GM10266 (cell line): ENCODE results near the gene SIM1.

Experiments
- DNase-seq: peaks from one replicate; pipeline ENCODE4 v3.0.0; 2012; ENCODE audit errors: extremely low spot score
- CTCF ChIP-seq: IDR thresholded peaks from 2 replicates; pipeline ENCODE4 v1.5.1; 2012; ENCODE audit warnings: mild to moderate bottlenecking, low read depth; ENCODE audit not compliant: control insufficient read depth, insufficient read depth; ENCODE audit errors: missing control alignments

Gene SIM1

GRCh38 chr6:100379386-100379785, 85.3 kb downstream of the SIM1 start:
- no peak for TF ChIP-seq CTCF
- DNase-seq = no peak

- DNase-seq = no peak
- no peak for TF ChIP-seq CTCF
Observed at GRCh38 chr6:100378576-100378975, 86.1 kb downstream of the SIM1 start.

DNA sequence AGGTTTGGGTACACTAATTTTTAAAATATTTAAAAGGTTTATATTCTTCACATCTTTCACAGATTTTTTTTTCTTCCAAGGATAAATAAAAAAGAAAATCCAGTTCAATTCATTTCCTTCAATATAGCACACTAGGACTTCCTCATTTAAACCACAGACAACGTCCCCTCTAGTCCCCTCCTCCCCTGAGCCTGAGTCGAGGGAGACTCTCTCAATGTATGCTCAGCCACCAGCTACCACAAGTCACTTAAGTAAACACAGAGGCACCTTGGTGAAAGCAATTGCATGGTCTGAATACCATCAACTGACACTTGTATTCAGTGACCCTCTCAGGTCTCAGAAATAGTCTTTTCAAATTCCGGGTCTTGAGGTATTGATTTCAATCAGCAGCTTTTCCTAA, 88.6 kb downstream of the SIM1 start:
- DNase-seq = no peak
- no peak for TF ChIP-seq CTCF

DNA sequence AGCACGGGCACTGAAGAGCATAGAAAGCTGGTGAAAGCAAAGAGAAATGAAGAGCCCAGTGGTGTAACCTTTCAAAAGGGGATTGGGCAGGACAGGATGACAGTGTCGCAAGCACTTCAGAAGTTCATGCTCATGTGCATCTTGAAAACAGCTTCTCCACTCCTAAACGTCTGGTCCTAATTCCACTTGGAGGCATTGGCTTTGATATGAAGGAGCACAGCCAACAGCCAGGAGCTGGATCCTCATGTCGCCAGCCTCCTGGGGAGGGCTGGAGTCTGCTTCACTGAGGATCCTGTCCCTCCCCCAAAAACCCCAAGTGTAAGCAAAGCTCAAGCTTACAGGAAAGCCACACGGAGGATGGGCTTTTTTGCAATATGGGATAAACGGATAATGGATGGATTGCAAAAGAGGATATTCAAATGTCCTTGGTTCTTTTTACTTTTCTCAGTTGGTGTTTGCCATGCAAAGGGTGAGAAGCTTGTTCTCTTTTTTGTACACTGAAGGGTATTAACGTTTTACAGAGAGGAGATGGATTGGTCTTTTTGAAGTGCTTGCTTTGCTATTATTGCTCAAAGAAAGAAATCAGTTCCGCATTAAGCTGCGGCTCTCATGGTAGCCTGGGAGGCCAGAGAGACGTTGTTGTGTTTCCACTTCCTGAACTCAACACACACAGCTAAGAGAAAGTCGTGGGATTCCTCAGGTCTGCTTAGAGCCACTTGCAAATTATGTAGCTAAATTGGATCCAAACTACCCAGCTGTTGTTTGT, 92.2 kb downstream of the SIM1 start:
- TF ChIP-seq CTCF = no peak
- DNase-seq = no peak

GRCh38 chr6:100371591-100371990, 93.1 kb downstream of the SIM1 start:
- DNase-seq = no peak
- no peak for TF ChIP-seq CTCF

DNA sequence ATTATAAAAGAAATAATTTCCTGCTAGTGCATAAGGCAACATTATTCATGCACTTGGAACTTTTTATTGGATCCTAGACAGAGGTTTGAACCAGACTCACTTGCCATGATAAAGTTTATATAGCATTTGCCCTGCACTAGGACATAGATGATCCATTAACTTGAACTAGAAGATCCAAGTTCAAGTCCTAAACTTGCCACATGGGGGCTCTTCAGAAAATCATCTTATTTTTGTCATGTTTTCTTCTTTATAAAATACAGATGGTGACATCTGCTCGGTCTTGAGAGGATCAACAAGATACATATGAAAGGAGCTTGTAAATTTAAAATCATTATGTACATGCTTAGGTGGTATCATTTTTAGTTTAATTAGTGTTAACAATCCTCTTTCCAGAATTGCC, 94.5 kb downstream of the SIM1 start:
- DNase-seq = no peak
- no peak for TF ChIP-seq CTCF

GRCh38 chr6:100366419-100366818, 98.3 kb downstream of the SIM1 start:
- no peak for TF ChIP-seq CTCF
- DNase-seq = no peak
